DMS79 (cell line): ENCODE data around the gene PDHA1.

Experiments used
- DNase-seq: peaks from one replicate; lab custom pipeline; 2025; lab: John Stamatoyannopoulos, UW

The PDHA1 gene

GRCh38 chrX:19343535-19344408 is at the start of gene PDHA1:
PDHA1 (plus strand) TSS chrX:19343927; CDS start chrX:19344038, 111 bp downstream.
- DNase-seq, result peak; percentile 52

- no peak for DNase-seq
Measured at GRCh38 chrX:19303256-19303880, 40.4 kb upstream of the PDHA1 start.

- DNase-seq, result no peak
Measured at GRCh38 chrX:19326567-19326966, 17.2 kb upstream of the PDHA1 start.

GRCh38 chrX:19331831-19332230 is 11.9 kb upstream of the PDHA1 start:
- DNase-seq, result no peak

GRCh38 chrX:19332983-19333382 is 10.7 kb upstream of the PDHA1 start:
- peak; percentile 14 for DNase-seq

- no peak for DNase-seq
Measured at GRCh38 chrX:19334945-19335626, 8.6 kb upstream of the PDHA1 start.

GRCh38 chrX:19342331-19342906 is 1.3 kb upstream of the PDHA1 start:
- DNase-seq, result peak; percentile 0

GRCh38 chrX:19343085-19343534 is 617 bp upstream of the PDHA1 start:
- no peak for DNase-seq

- DNase-seq, result no peak
Measured at GRCh38 chrX:19344661-19345060, 934 bp downstream of the PDHA1 start.

- DNase-seq, result no peak
Measured at GRCh38 chrX:19347916-19348315, 4.2 kb downstream of the PDHA1 start.

GRCh38 chrX:19349264-19349663 is 5.5 kb downstream of the PDHA1 start:
- DNase-seq, result no peak

- DNase-seq, result no peak
Measured at GRCh38 chrX:19350941-19351384, 7.2 kb downstream of the PDHA1 start.

GRCh38 chrX:19354625-19355024 is 10.9 kb downstream of the PDHA1 start:
- DNase-seq, result no peak

- DNase-seq, result no peak
Measured at GRCh38 chrX:19358521-19358920, 14.8 kb downstream of the PDHA1 start.

- DNase-seq, result no peak
Measured at GRCh38 chrX:19360903-19361302, 17.2 kb downstream of the PDHA1 start.

GRCh38 chrX:19361701-19362100 is 18.0 kb downstream of the PDHA1 start:
- no peak for DNase-seq

- DNase-seq, result no peak
Measured at GRCh38 chrX:19368576-19368975, 24.8 kb downstream of the PDHA1 start.

GRCh38 chrX:19370061-19370460 is 26.3 kb downstream of the PDHA1 start:
- DNase-seq, result no peak

GRCh38 chrX:19372170-19372546 is 28.4 kb downstream of the PDHA1 start:
- peak; percentile 1 for DNase-seq

GRCh38 chrX:19372547-19373331 is 29.0 kb downstream of the PDHA1 start:
- DNase-seq, result no peak

- DNase-seq, result no peak
Measured at GRCh38 chrX:19373351-19373891, 29.7 kb downstream of the PDHA1 start.
